PFSK-1 (cell line): ENCODE results near the gene FBXO15.

Experiments
- POLR2AphosphoS5 ChIP-seq: IDR thresholded peaks from 2 replicates; pipeline ENCODE4 v1.6.1; 2012; ENCODE audit warnings: low read depth, mild to moderate bottlenecking, control low read depth, low read length, moderate library complexity
- REST ChIP-seq, 2 experiments: IDR thresholded peaks; 2 replicates each; pipeline versions ENCODE4 v1.6.1 to v1.8.0; 2011 to 2012; ENCODE audit warnings: low read depth in 2 of 2, low read length in 2 of 2, control low read depth in 1 of 2, inconsistent platforms in 1 of 2, mild to moderate bottlenecking in 1 of 2, moderate library complexity in 1 of 2; ENCODE audit not compliant: insufficient read depth in 1 of 2
- SIN3A ChIP-seq: IDR thresholded peaks from 2 replicates; pipeline ENCODE4 v1.6.1; 2012; ENCODE audit warnings: mild to moderate bottlenecking, low read length, moderate library complexity, borderline replicate concordance; ENCODE audit not compliant: insufficient read depth
- TAF1 ChIP-seq: IDR thresholded peaks from 2 replicates; pipeline ENCODE4 v1.6.1; 2012; ENCODE audit warnings: low read length, control low read depth, borderline replicate concordance; ENCODE audit not compliant: insufficient read depth

GRCh38 chr18:74163019-74163660, 15.5 kb upstream of the FBXO15 start:
- TF ChIP-seq SIN3A: no peak
- no peak for TF ChIP-seq POLR2AphosphoS5
- no peak for TF ChIP-seq TAF1
- TF ChIP-seq REST (IDR thresholded peaks at IDR 0.05; ENCODE audit: insufficient read depth in 1 of 2, low read depth in 2 of 2, low read length in 2 of 2): no peak
